Brain microvascular endothelial cell (primary cell): ENCODE measurements around the gene TSPAN14.

Source experiments
- DNase-seq: peaks from one replicate; pipeline ENCODE4 v3.0.0-alpha.2; 2020
- H3K27ac ChIP-seq: fragments of 250-450 bp; sonication (Bioruptor Pico); 2 replicates; pipeline ENCODE4 v1.5.1; 2020; ENCODE audit warnings: mild to moderate bottlenecking, moderate library complexity
- H3K27me3 ChIP-seq: fragments of 250-450 bp; sonication (Bioruptor Pico); replicated peaks from 2 replicates; pipeline ENCODE4 v1.5.1; 2020; ENCODE audit warnings: mild to moderate bottlenecking
- H3K36me3 ChIP-seq: fragments of 250-450 bp; sonication (Bioruptor Pico); replicated peaks from 2 replicates; pipeline ENCODE4 v1.5.1; 2020; ENCODE audit warnings: mild to moderate bottlenecking
- H3K4me3 ChIP-seq: 2 replicates; pipeline ENCODE4 v1.5.1; 2011; ENCODE audit warnings: low read depth, mild to moderate bottlenecking, control low read depth, low read length, moderate library complexity
- in situ Hi-C: cut with HindIII; loops from 2 replicates; pipeline ENCODE4 v1.10.0; 2017; ENCODE audit warnings: low sequenced_read_pairs, low pct_ligation_motif_present
- TF ChIP-seq, protein P1 (sequence below): IDR thresholded peaks from 2 replicates; pipeline ENCODE4 v1.5.1; 2011; ENCODE audit warnings: low read depth, mild to moderate bottlenecking, moderate library complexity, low read length, control low read depth, inconsistent platforms; ENCODE audit errors: missing control alignments

The TSPAN14 gene

DNA sequence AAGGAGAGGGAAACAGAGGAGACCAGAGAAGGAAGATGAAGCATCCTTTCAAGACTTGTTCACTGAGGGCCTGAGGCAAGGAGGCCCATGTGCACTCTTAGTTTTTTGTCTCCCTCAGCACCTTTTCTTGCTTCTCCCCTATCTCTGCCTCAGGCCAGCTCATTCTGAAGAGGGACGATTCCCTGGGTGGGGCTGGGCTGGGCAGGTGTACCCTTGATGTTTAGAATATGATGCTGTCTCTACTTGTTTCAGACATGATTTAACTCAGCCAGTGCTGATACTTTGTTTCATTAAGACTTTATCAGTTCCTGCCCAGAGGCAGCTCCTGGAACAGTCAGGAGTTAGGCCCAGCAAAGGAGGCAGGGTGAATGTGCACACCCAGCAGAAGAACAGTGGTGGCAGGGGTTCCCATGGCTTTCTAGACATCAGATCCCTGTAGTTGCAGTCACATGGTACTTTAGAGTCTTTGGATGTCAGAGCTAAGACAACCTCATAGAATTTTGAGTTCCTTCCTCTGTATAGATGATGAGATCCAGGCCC lies 42.4 kb upstream of the TSPAN14 start:
- TF ChIP-seq, protein P1, sequence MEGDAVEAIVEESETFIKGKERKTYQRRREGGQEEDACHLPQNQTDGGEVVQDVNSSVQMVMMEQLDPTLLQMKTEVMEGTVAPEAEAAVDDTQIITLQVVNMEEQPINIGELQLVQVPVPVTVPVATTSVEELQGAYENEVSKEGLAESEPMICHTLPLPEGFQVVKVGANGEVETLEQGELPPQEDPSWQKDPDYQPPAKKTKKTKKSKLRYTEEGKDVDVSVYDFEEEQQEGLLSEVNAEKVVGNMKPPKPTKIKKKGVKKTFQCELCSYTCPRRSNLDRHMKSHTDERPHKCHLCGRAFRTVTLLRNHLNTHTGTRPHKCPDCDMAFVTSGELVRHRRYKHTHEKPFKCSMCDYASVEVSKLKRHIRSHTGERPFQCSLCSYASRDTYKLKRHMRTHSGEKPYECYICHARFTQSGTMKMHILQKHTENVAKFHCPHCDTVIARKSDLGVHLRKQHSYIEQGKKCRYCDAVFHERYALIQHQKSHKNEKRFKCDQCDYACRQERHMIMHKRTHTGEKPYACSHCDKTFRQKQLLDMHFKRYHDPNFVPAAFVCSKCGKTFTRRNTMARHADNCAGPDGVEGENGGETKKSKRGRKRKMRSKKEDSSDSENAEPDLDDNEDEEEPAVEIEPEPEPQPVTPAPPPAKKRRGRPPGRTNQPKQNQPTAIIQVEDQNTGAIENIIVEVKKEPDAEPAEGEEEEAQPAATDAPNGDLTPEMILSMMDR = no peak
- H3K36me3 ChIP-seq = no peaks in the 10 kb centered on the region
- in situ Hi-C loops = no loop called here
- DNase-seq = no peak
- H3K4me3 ChIP-seq = no peak overlapping the region
- H3K27ac ChIP-seq = no peak overlapping the region
- H3K27me3 ChIP-seq = peaks cover 2% of the 10 kb centered on the region

DNA sequence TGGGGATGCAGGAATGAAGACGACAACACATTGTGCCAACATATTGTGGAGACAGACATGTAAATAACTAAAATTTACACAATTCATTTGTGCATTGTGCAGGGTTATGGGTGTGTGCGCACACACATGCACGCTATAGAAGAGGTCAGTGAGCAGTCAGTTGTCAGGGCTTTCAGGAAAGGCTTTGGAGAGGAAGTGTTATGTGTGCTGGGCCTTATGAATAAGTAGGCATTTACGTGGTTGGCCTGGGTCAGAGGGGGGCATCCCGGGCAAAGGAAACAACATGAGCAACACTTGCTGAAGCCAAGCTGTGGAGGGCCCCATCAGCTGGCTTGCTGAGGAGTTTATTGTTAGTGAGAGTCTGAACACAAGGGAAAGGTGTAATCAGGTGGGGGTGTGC lies 41.6 kb upstream of the TSPAN14 start:
- TF ChIP-seq, protein P1 = no peak
- Histone ChIP-seq H3K27me3 (peaks cover 2% of the 10 kb centered on the region), H3K27ac (no peak overlapping the region), H3K36me3 (no peaks in the 10 kb centered on the region), H3K4me3 (no peak overlapping the region)
- no peak for DNase-seq
- in situ Hi-C loops = no loop called here

DNA sequence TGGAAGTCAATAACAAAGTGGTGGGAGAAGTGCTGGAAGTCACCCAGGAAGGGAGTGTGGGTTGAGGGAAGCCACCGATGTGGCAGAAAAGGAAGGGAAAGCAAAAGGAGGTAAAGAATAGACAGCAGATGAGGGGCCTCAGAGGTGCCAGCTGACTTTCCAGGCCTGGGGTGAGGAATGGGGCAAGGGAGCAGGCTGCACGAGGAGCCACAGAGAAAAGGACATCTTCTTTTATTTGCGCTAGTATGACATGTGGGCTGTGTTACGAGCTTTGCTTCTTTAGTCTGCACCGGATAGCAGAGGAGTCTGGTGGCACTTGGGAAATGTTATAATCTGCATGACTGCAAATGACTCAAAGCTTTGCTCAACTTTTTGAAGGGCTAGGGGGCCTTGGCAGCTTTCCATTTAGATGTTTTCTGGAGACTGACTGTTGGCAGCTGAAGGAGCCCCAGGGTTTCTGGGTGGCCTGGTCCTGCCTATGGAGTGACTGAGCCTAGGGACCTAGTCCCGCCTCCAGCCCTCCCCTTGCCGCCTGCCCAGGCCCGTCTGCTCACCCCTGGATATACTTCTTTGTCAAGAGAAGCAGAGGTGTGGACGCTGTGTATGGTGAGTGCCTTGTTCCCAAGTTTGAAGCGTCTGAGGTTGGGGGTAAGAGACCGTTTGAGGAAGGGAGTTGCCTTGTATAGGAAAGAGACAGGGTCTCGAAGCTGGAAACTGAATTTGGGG lies 40.7 kb upstream of the TSPAN14 start:
- no peaks in the 10 kb centered on the region for H3K36me3 ChIP-seq
- H3K27ac ChIP-seq = no peak overlapping the region
- DNase-seq = peak; percentile 59
- TF ChIP-seq, protein P1 = no peak
- peaks cover 2% of the 10 kb centered on the region for H3K27me3 ChIP-seq
- in situ Hi-C loops = no loop called here
- H3K4me3 ChIP-seq = no peak overlapping the region

DNA sequence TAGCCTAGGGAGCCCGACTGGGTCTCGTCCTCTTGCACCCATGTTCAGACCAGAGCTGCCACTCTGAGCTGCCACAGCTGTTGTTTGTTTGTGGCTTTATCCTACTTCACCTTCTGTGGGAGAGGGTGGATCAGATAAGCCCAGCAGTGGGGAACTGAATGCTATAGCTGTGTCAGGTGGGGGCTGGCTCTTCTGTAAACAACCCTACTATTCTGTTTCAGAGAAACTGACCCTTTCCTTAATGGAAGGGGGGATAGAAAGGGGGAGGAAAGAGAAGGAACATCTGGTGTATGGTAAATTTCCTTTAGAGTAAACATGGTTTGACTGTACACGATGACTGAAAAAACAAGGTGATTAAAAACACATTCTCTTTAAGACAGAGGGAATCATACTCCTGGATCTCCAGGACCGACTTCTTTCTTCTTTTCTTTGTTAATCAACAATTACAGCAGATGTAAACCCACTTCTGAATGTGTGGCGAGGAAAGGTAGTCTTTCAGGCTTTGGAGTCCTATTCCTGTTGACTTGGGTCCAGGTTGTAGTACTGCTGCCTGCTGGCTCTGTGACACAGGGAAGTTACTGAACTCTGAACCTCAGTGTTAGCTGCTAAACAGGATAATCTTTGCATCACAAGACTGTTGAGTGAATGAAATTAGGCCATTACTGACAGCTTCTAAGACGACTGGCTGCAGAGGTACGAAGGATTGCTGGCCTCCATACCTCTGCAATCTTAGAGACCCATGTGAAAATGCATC lies 39.8 kb upstream of the TSPAN14 start:
- Histone ChIP-seq H3K4me3 (no peak overlapping the region), H3K36me3 (no peaks in the 10 kb centered on the region), H3K27me3 (no peaks in the 10 kb centered on the region), H3K27ac (no peak overlapping the region)
- TF ChIP-seq, protein P1 = no peak
- in situ Hi-C loops = no loop called here
- DNase-seq = no peak

DNA sequence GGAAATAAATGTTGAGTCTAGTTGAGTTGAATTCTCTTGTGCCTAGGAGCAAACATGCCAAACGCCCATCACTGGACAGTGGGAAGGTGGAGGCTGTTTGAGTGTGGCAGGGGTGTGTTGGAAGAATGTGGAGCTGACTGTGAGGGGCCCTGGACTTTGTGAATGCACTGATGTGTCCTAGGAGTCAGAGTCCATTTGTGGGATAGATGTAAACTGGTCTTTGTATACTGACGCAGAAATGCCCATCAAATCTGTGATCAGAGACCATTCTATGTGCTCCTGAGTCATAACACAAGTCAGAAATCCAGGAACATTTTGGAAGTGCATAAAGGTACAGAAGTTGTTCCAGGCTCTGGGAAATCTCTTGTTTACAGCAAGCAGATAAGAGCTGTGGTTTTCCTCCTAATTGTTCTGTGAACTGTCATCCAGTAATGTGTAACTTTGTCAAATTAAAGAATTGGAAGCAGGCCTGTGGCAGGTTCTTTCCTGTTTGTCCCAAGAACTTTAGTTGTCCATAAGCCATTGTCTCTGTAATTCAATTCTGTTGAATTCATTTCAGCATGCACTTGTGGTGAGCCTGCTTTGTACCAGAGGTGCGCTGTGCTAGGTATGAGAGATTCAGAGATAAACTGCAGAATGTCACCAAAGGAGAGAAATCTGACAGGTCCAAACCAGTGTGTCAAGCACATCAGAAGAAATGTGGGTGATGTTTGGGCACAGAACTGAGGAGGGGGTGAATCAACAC lies 38.2 kb upstream of the TSPAN14 start:
- Histone ChIP-seq H3K27ac (no peak overlapping the region), H3K27me3 (no peaks in the 10 kb centered on the region), H3K4me3 (no peak overlapping the region)

More for the DNA sequence above, 38.2 kb upstream of the TSPAN14 start:
- in situ Hi-C loops = no loop called here
- TF ChIP-seq, protein P1 = no peak
- no peak for DNase-seq
- H3K36me3 ChIP-seq = no peaks in the 10 kb centered on the region
